Skeletal muscle cell (primary cell): ENCODE measurements around the gene ATP6V1G2.
"Not testable (repeated sequence)": the region's sequence is repeated elsewhere in the genome, so short reads cannot be mapped to it uniquely, and the experiment has no call there.

Source experiments
- DNase-seq: peaks from one replicate; pipeline ENCODE4 v3.0.0-alpha.2; 2010; ENCODE audit warnings: low read depth
- H3K4me3 ChIP-seq: 2 replicates; pipeline ENCODE4 v1.5.1; 2011; ENCODE audit warnings: low read depth, mild to moderate bottlenecking, control low read depth, low read length, moderate library complexity

ATP6V1G2 gene

GRCh38 chr6:31532644-31533454 lies 13.6 kb downstream of the ATP6V1G2 start:
- no peak overlapping the region for H3K4me3 ChIP-seq
- no peak for DNase-seq

GRCh38 chr6:31531771-31532643 lies 14.4 kb downstream of the ATP6V1G2 start:
- no peak for DNase-seq
- H3K4me3 ChIP-seq, result no peak overlapping the region

GRCh38 chr6:31531162-31531561 lies 15.2 kb downstream of the ATP6V1G2 start:
- H3K4me3 ChIP-seq, result no peak overlapping the region
- DNase-seq, result no peak

GRCh38 chr6:31530659-31531058 lies 15.7 kb downstream of the ATP6V1G2 start:
- no peak for DNase-seq
- H3K4me3 ChIP-seq, result no peak overlapping the region

GRCh38 chr6:31529329-31530150 lies 16.9 kb downstream of the ATP6V1G2 start:
- no peak overlapping the region for H3K4me3 ChIP-seq
- DNase-seq, result no peak

GRCh38 chr6:31528821-31529328 lies 17.5 kb downstream of the ATP6V1G2 start, which contains the start of gene MCCD1:
MCCD1 (plus strand) TSS chr6:31528962; CDS start chr6:31529015, 53 bp downstream.
- DNase-seq, result no peak
- H3K4me3 ChIP-seq, result no peak within 1 kb of the TSS

- H3K4me3 ChIP-seq, result no peak overlapping the region
- DNase-seq, result no peak
Measured at GRCh38 chr6:31528307-31528777, 18.1 kb downstream of the ATP6V1G2 start.

- no peak overlapping the region for H3K4me3 ChIP-seq
- no peak for DNase-seq
Measured at GRCh38 chr6:31525932-31526591, 20.3 kb downstream of the ATP6V1G2 start.

GRCh38 chr6:31525553-31525931 lies 20.9 kb downstream of the ATP6V1G2 start:
- no peak for DNase-seq
- H3K4me3 ChIP-seq, result no peak overlapping the region

GRCh38 chr6:31521835-31522234 lies 24.6 kb downstream of the ATP6V1G2 start:
- DNase-seq, result no peak
- no peak overlapping the region for H3K4me3 ChIP-seq

- no peak overlapping the region for H3K4me3 ChIP-seq
Measured at GRCh38 chr6:31513456-31514165, 32.8 kb downstream of the ATP6V1G2 start.

GRCh38 chr6:31510007-31510406 lies 36.4 kb downstream of the ATP6V1G2 start:
- H3K4me3 ChIP-seq, result no peak overlapping the region
- DNase-seq, result no peak

More at GRCh38 chr6:31513456-31514165, 32.8 kb downstream of the ATP6V1G2 start:
- no peak for DNase-seq

GRCh38 chr6:31509036-31509435 lies 37.4 kb downstream of the ATP6V1G2 start:
- H3K4me3 ChIP-seq, DNase-seq: not testable (repeated sequence)

GRCh38 chr6:31502586-31502985 lies 43.8 kb downstream of the ATP6V1G2 start:
- DNase-seq, result no peak
- no peak overlapping the region for H3K4me3 ChIP-seq

- not testable (repeated sequence) for H3K4me3 ChIP-seq, DNase-seq
Measured at GRCh38 chr6:31499648-31500047, 46.8 kb downstream of the ATP6V1G2 start.

GRCh38 chr6:31498748-31499147 lies 47.7 kb downstream of the ATP6V1G2 start:
- peak overlapping the region; percentile 68 for H3K4me3 ChIP-seq
- no peak for DNase-seq

- peak within 1 kb of the TSS; percentile 68 for H3K4me3 ChIP-seq
- peak; percentile 48 for DNase-seq
Measured at GRCh38 chr6:31497531-31498476, 48.6 kb downstream of the ATP6V1G2 start, which contains the start of gene MICB. MICB (plus strand) TSS chr6:31498145; CDS start chr6:31498194, 49 bp downstream.
